Measurements from ENCODE around the gene GID8. TPM values are rescaled to one million over a fixed set of nuclear protein-coding genes. Genes with fewer than 3 reads are reported as not detected.

GID8 gene
- total RNA-seq, 1 donor from 2014 or later = 26.2 TPM

- DNase-seq (peak; percentile 36), ATAC-seq (peak; percentile 73 to 83)
- peaks cover 73% of the 10 kb centered on the region for H3K4me1 ChIP-seq
These were observed 22.9 kb upstream of the GID8 start for GRCh38 chr20:62914970-62915457.

GRCh38 chr20:62916703-62917476, 21.1 kb upstream of the GID8 start:
- H3K36me3 ChIP-seq = peaks cover 23% of the 10 kb centered on the region
- DNase-seq (peak; percentile 14), ATAC-seq (no peak)
- no peaks in the 10 kb centered on the region for H3K9me3 ChIP-seq
- peaks cover 91% of the 10 kb centered on the region for H3K4me1 ChIP-seq
- no peaks in the 10 kb centered on the region for H3K27me3 ChIP-seq (ENCODE audit: low read depth)
- intact Hi-C loops (cut with DNase I) = no loop called here
- H3K4me3 ChIP-seq = no peak overlapping the region
- H3K27ac ChIP-seq = no peak overlapping the region
- TF ChIP-seq CTCF (IDR thresholded peaks at IDR 0.05) = no peak

More at GRCh38 chr20:62914970-62915457, 22.9 kb upstream of the GID8 start:
- Histone ChIP-seq H3K27me3 (ENCODE audit: low read depth) (no peaks in the 10 kb centered on the region), H3K9me3 (no peaks in the 10 kb centered on the region), H3K27ac (peak overlapping the region; percentile 14), H3K4me3 (no peak overlapping the region), H3K36me3 (peaks cover 42% of the 10 kb centered on the region)
- intact Hi-C loops (cut with DNase I) = no loop called here
- no peak for TF ChIP-seq CTCF (IDR thresholded peaks at IDR 0.05)

GRCh38 chr20:62917720-62918119, 20.2 kb upstream of the GID8 start:
- Histone ChIP-seq H3K4me3 (no peak overlapping the region), H3K4me1 (peaks cover 99% of the 10 kb centered on the region), H3K27me3 (ENCODE audit: low read depth) (no peaks in the 10 kb centered on the region), H3K27ac (no peak overlapping the region), H3K36me3 (peaks cover 15% of the 10 kb centered on the region), H3K9me3 (no peaks in the 10 kb centered on the region)
- no peak for TF ChIP-seq CTCF (IDR thresholded peaks at IDR 0.05)
- intact Hi-C loops (cut with DNase I) = no loop called here
- DNase-seq = no peak
- no peak for ATAC-seq

- Histone ChIP-seq H3K36me3 (peaks cover 11% of the 10 kb centered on the region), H3K27ac (no peak overlapping the region), H3K4me1 (peaks cover 99% of the 10 kb centered on the region), H3K4me3 (no peak overlapping the region), H3K27me3 (ENCODE audit: low read depth) (no peaks in the 10 kb centered on the region), H3K9me3 (no peaks in the 10 kb centered on the region)
- no peak for TF ChIP-seq CTCF (IDR thresholded peaks at IDR 0.05)
- intact Hi-C loops (cut with DNase I) = no loop called here
- ATAC-seq = no peak
- DNase-seq = peak; percentile 4
These were observed 19.8 kb upstream of the GID8 start for GRCh38 chr20:62918147-62918546.

GRCh38 chr20:62918831-62919230, 19.1 kb upstream of the GID8 start:
- Histone ChIP-seq H3K27ac (no peak overlapping the region), H3K4me1 (peaks cover 99% of the 10 kb centered on the region), H3K27me3 (ENCODE audit: low read depth) (no peaks in the 10 kb centered on the region), H3K4me3 (no peak overlapping the region), H3K36me3 (peaks cover 4% of the 10 kb centered on the region), H3K9me3 (no peaks in the 10 kb centered on the region)
- intact Hi-C loops (cut with DNase I) = no loop called here
- no peak for ATAC-seq
- TF ChIP-seq CTCF (IDR thresholded peaks at IDR 0.05) = no peak
- peak; percentile 29 for DNase-seq
